ENCODE results near the gene ADAMTS8.

ADAMTS8 gene

GRCh38 chr11:130409594-130410388 is 18.6 kb downstream of the ADAMTS8 start:
- Histone ChIP-seq H3K36me3 (ENCODE audit: control insufficient read depth, insufficient read depth, low read length) (no peaks in the 10 kb centered on the region), H3K4me3 (ENCODE audit: low read length) (no peak overlapping the region)
- no CpG with 5 or more reads among the region's 7 CpGs for WGBS (ENCODE audit: extremely low coverage, insufficient coverage, low lambda C conversion rate)

DNA sequence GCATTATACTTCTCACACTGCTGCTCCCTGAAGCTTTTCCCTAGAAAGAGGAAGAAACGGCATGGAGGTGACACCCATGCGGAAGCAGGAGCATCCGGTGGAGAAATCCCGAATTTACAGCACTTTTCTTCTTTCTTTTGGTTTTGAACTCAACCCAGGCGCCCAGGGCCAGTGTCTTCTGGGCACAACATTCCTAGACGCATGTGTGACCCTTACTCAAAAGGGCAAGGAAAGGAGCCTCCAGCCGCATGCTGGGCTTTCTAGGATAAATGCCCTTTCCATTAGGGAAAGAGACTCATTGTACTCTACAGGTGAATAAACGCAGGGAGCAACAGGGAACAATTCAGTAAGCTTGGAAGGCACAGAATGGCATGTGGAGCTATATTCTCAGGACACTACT is 19.5 kb downstream of the ADAMTS8 start:
- WGBS (ENCODE audit: extremely low coverage, insufficient coverage, low lambda C conversion rate): no CpG with 5 or more reads among the region's 8 CpGs

More at GRCh38 chr11:130409594-130410388, 18.6 kb downstream of the ADAMTS8 start:
- no peak overlapping the region for H4K8ac ChIP-seq (ENCODE audit: low read depth, low read length)
- no peak overlapping the region for H3K23ac ChIP-seq (ENCODE audit: low read length)
- no peak overlapping the region for H2AK5ac ChIP-seq (ENCODE audit: low read length)
- H2BK120ac ChIP-seq (ENCODE audit: low read depth, low read length): no peak overlapping the region
- no peak overlapping the region for H3K4ac ChIP-seq (ENCODE audit: low read depth, low read length)
- H3K18ac ChIP-seq (ENCODE audit: low read length): no peak overlapping the region
- DNase-seq: no peak
- H3K27ac ChIP-seq (ENCODE audit: low read depth, low read length): no peak overlapping the region
- H3K79me2 ChIP-seq (ENCODE audit: control insufficient read depth, insufficient read depth, low read length): no peaks in the 10 kb centered on the region
- no peaks in the 10 kb centered on the region for H3K79me1 ChIP-seq (ENCODE audit: low read length)
- H3K56ac ChIP-seq (ENCODE audit: low read length): no peak overlapping the region
- no peak overlapping the region for H2BK5ac ChIP-seq (ENCODE audit: low read length)
- H4K5ac ChIP-seq (ENCODE audit: low read length): no peak overlapping the region
- no peak overlapping the region for H2BK15ac ChIP-seq (replicated peaks; ENCODE audit: low read depth)
- no peak overlapping the region for H3K4me2 ChIP-seq (ENCODE audit: low read length)
- H3K9ac ChIP-seq (ENCODE audit: low read length): no peak overlapping the region
- no peaks in the 10 kb centered on the region for H3K27me3 ChIP-seq (ENCODE audit: insufficient read depth, low read length, poor library complexity)
- no peaks in the 10 kb centered on the region for H3K4me1 ChIP-seq (ENCODE audit: control insufficient read depth, low read depth, low read length)

GRCh38 chr11:130408401-130408890 is 20.0 kb downstream of the ADAMTS8 start:
- H3K4ac ChIP-seq (ENCODE audit: low read depth, low read length): no peak overlapping the region
- no peaks in the 10 kb centered on the region for H3K79me1 ChIP-seq (ENCODE audit: low read length)
- no peak overlapping the region for H2BK15ac ChIP-seq (replicated peaks; ENCODE audit: low read depth)
- H2BK5ac ChIP-seq (ENCODE audit: low read length): no peak overlapping the region
- H3K4me3 ChIP-seq (ENCODE audit: low read length): no peak overlapping the region
- H3K27ac ChIP-seq (ENCODE audit: low read depth, low read length): no peak overlapping the region
- WGBS (ENCODE audit: extremely low coverage, insufficient coverage, low lambda C conversion rate): no CpG with 5 or more reads among the region's 18 CpGs
- no peak overlapping the region for H2AK5ac ChIP-seq (ENCODE audit: low read length)
- H3K27me3 ChIP-seq (ENCODE audit: insufficient read depth, low read length, poor library complexity): no peaks in the 10 kb centered on the region
- no peak overlapping the region for H3K4me2 ChIP-seq (ENCODE audit: low read length)
- H4K8ac ChIP-seq (ENCODE audit: low read depth, low read length): no peak overlapping the region
- no peak overlapping the region for H2BK120ac ChIP-seq (ENCODE audit: low read depth, low read length)
- no peak for DNase-seq
- H3K36me3 ChIP-seq (ENCODE audit: control insufficient read depth, insufficient read depth, low read length): no peaks in the 10 kb centered on the region
- no peak overlapping the region for H3K56ac ChIP-seq (ENCODE audit: low read length)
- H3K79me2 ChIP-seq (ENCODE audit: control insufficient read depth, insufficient read depth, low read length): no peaks in the 10 kb centered on the region
- no peaks in the 10 kb centered on the region for H3K4me1 ChIP-seq (ENCODE audit: control insufficient read depth, low read depth, low read length)
- H3K23ac ChIP-seq (ENCODE audit: low read length): no peak overlapping the region
- H4K5ac ChIP-seq (ENCODE audit: low read length): no peak overlapping the region
- no peak overlapping the region for H3K9ac ChIP-seq (ENCODE audit: low read length)
- no peak overlapping the region for H3K18ac ChIP-seq (ENCODE audit: low read length)

More for the DNA sequence above, 19.5 kb downstream of the ADAMTS8 start:
- Histone ChIP-seq H3K4ac (ENCODE audit: low read depth, low read length) (no peak overlapping the region), H3K4me1 (ENCODE audit: control insufficient read depth, low read depth, low read length) (no peaks in the 10 kb centered on the region), H3K56ac (ENCODE audit: low read length) (no peak overlapping the region), H3K9ac (ENCODE audit: low read length) (no peak overlapping the region), H3K79me1 (ENCODE audit: low read length) (no peaks in the 10 kb centered on the region), H3K27me3 (ENCODE audit: insufficient read depth, low read length, poor library complexity) (no peaks in the 10 kb centered on the region), H3K23ac (ENCODE audit: low read length) (no peak overlapping the region), H3K18ac (ENCODE audit: low read length) (no peak overlapping the region), H2BK15ac (replicated peaks; ENCODE audit: low read depth) (no peak overlapping the region), H2AK5ac (ENCODE audit: low read length) (no peak overlapping the region), H3K79me2 (ENCODE audit: control insufficient read depth, insufficient read depth, low read length) (no peaks in the 10 kb centered on the region), H3K27ac (ENCODE audit: low read depth, low read length) (no peak overlapping the region), H2BK120ac (ENCODE audit: low read depth, low read length) (no peak overlapping the region), H3K4me2 (ENCODE audit: low read length) (no peak overlapping the region), H4K8ac (ENCODE audit: low read depth, low read length) (no peak overlapping the region), H3K36me3 (ENCODE audit: control insufficient read depth, insufficient read depth, low read length) (no peaks in the 10 kb centered on the region), H3K4me3 (ENCODE audit: low read length) (no peak overlapping the region), H4K5ac (ENCODE audit: low read length) (no peak overlapping the region), H2BK5ac (ENCODE audit: low read length) (no peak overlapping the region)
- no peak for DNase-seq

- Histone ChIP-seq H2BK15ac (replicated peaks; ENCODE audit: low read depth) (no peak overlapping the region), H3K79me2 (ENCODE audit: control insufficient read depth, insufficient read depth, low read length) (no peaks in the 10 kb centered on the region), H3K18ac (ENCODE audit: low read length) (no peak overlapping the region), H3K56ac (ENCODE audit: low read length) (no peak overlapping the region), H3K4me2 (ENCODE audit: low read length) (no peak overlapping the region), H4K8ac (ENCODE audit: low read depth, low read length) (no peak overlapping the region), H3K27me3 (ENCODE audit: insufficient read depth, low read length, poor library complexity) (no peaks in the 10 kb centered on the region), H3K36me3 (ENCODE audit: control insufficient read depth, insufficient read depth, low read length) (no peaks in the 10 kb centered on the region), H4K5ac (ENCODE audit: low read length) (no peak overlapping the region), H3K4me1 (ENCODE audit: control insufficient read depth, low read depth, low read length) (no peaks in the 10 kb centered on the region), H3K23ac (ENCODE audit: low read length) (no peak overlapping the region), H3K79me1 (ENCODE audit: low read length) (no peaks in the 10 kb centered on the region), H3K9ac (ENCODE audit: low read length) (no peak overlapping the region), H3K27ac (ENCODE audit: low read depth, low read length) (no peak overlapping the region), H2BK120ac (ENCODE audit: low read depth, low read length) (no peak overlapping the region), H2AK5ac (ENCODE audit: low read length) (no peak overlapping the region), H3K4me3 (ENCODE audit: low read length) (no peak overlapping the region), H2BK5ac (ENCODE audit: low read length) (no peak overlapping the region), H3K4ac (ENCODE audit: low read depth, low read length) (no peak overlapping the region)
- DNase-seq: no peak
- WGBS (ENCODE audit: extremely low coverage, insufficient coverage, low lambda C conversion rate): no CpG with 5 or more reads among the region's 7 CpGs
Observed at GRCh38 chr11:130407978-130408377, 20.4 kb downstream of the ADAMTS8 start.

DNA sequence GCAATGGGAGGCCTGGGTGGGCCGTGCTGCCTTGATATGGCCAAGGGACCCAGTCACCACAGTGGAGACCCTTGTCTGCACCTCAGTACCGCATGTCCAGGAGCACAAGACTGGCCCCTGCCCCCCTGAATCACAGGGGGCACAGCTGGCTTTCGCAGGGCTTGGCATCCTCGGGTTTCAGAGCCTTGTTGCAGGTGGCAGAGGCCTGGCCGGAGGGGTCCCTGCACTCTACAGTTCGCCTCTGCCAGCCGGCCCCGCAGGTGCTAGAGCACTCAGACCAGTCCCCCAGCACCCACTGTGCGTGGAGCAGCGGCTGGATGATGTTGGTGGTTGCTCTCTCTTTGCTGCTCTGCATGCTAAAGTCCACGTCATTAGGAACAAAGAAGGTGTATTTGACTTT is 23.0 kb downstream of the ADAMTS8 start:
- no peaks in the 10 kb centered on the region for H3K79me1 ChIP-seq (ENCODE audit: low read length)
- H3K23ac ChIP-seq (ENCODE audit: low read length): no peak overlapping the region
- no peaks in the 10 kb centered on the region for H3K27me3 ChIP-seq (ENCODE audit: insufficient read depth, low read length, poor library complexity)
- H2BK120ac ChIP-seq (ENCODE audit: low read depth, low read length): no peak overlapping the region
- no peak overlapping the region for H2AK5ac ChIP-seq (ENCODE audit: low read length)
- H3K9ac ChIP-seq (ENCODE audit: low read length): no peak overlapping the region
- H3K36me3 ChIP-seq (ENCODE audit: control insufficient read depth, insufficient read depth, low read length): no peaks in the 10 kb centered on the region
- H2BK5ac ChIP-seq (ENCODE audit: low read length): no peak overlapping the region
- H3K56ac ChIP-seq (ENCODE audit: low read length): no peak overlapping the region
- no peak overlapping the region for H4K8ac ChIP-seq (ENCODE audit: low read depth, low read length)
- H3K4me1 ChIP-seq (ENCODE audit: control insufficient read depth, low read depth, low read length): no peaks in the 10 kb centered on the region
- H3K79me2 ChIP-seq (ENCODE audit: control insufficient read depth, insufficient read depth, low read length): no peaks in the 10 kb centered on the region
- no peak overlapping the region for H4K5ac ChIP-seq (ENCODE audit: low read length)
- H2BK15ac ChIP-seq (replicated peaks; ENCODE audit: low read depth): no peak overlapping the region
- H3K4me3 ChIP-seq (ENCODE audit: low read length): no peak overlapping the region
- DNase-seq: no peak
- H3K4me2 ChIP-seq (ENCODE audit: low read length): no peak overlapping the region
- no CpG with 5 or more reads among the region's 11 CpGs for WGBS (ENCODE audit: extremely low coverage, insufficient coverage, low lambda C conversion rate)
- no peak overlapping the region for H3K27ac ChIP-seq (ENCODE audit: low read depth, low read length)
- H3K18ac ChIP-seq (ENCODE audit: low read length): no peak overlapping the region
- H3K4ac ChIP-seq (ENCODE audit: low read depth, low read length): no peak overlapping the region

- H4K5ac ChIP-seq (ENCODE audit: low read length): no peak overlapping the region
- no peak overlapping the region for H3K9ac ChIP-seq (ENCODE audit: low read length)
- no peak overlapping the region for H2BK15ac ChIP-seq (replicated peaks; ENCODE audit: low read depth)
- no peak overlapping the region for H3K4ac ChIP-seq (ENCODE audit: low read depth, low read length)
- no peak overlapping the region for H3K56ac ChIP-seq (ENCODE audit: low read length)
- no peaks in the 10 kb centered on the region for H3K79me1 ChIP-seq (ENCODE audit: low read length)
- no peak overlapping the region for H2AK5ac ChIP-seq (ENCODE audit: low read length)
- H3K4me3 ChIP-seq (ENCODE audit: low read length): no peak overlapping the region
- H2BK120ac ChIP-seq (ENCODE audit: low read depth, low read length): no peak overlapping the region
- DNase-seq: no peak
- H2BK5ac ChIP-seq (ENCODE audit: low read length): no peak overlapping the region
- no peak overlapping the region for H3K23ac ChIP-seq (ENCODE audit: low read length)
- no peak overlapping the region for H3K4me2 ChIP-seq (ENCODE audit: low read length)
- no peaks in the 10 kb centered on the region for H3K4me1 ChIP-seq (ENCODE audit: control insufficient read depth, low read depth, low read length)
- H3K27me3 ChIP-seq (ENCODE audit: insufficient read depth, low read length, poor library complexity): no peaks in the 10 kb centered on the region
- H4K8ac ChIP-seq (ENCODE audit: low read depth, low read length): no peak overlapping the region
- H3K36me3 ChIP-seq (ENCODE audit: control insufficient read depth, insufficient read depth, low read length): no peaks in the 10 kb centered on the region
- no peak overlapping the region for H3K18ac ChIP-seq (ENCODE audit: low read length)
- H3K27ac ChIP-seq (ENCODE audit: low read depth, low read length): no peak overlapping the region
- no peaks in the 10 kb centered on the region for H3K79me2 ChIP-seq (ENCODE audit: control insufficient read depth, insufficient read depth, low read length)
- WGBS (ENCODE audit: extremely low coverage, insufficient coverage, low lambda C conversion rate): no CpG with 5 or more reads among the region's 5 CpGs
Observed at GRCh38 chr11:130404727-130405126, 23.7 kb downstream of the ADAMTS8 start.

Data from mesendoderm (in vitro differentiated cells).